Uterus (tissue), 4 donors: ENCODE results near the gene SH3RF3. TPM values are rescaled to one million over a fixed set of nuclear protein-coding genes. Genes with fewer than 3 reads are reported as not detected.

Experiments used
- DNase-seq, 2 donors: peaks; one replicate each; pipeline ENCODE4 v3.0.0-alpha.2; 2019 to 2020
- H3K27ac ChIP-seq, 2 donors: fragments of 200-600 bp; sonication (generic); 1 replicate in 1 of 2; 2 replicates in 1 of 2; pipeline ENCODE4 v1.5.1; 2016 to 2018
- H3K27me3 ChIP-seq, 2 donors: fragments of 200-600 bp; sonication (generic); one replicate each; pipeline ENCODE4 v1.5.1; 2018 to 2019; ENCODE audit warnings: control low read depth in 1 of 2
- H3K36me3 ChIP-seq, 2 donors: fragments of 200-600 bp; sonication (generic); one replicate each; pipeline ENCODE4 v1.5.1; 2019; ENCODE audit warnings: control low read depth in 1 of 2
- H3K4me1 ChIP-seq, 2 donors: fragments of 200-600 bp; sonication (generic); one replicate each; pipeline ENCODE4 v1.5.1; 2018 to 2019; ENCODE audit warnings: control low read depth in 1 of 2
- H3K4me3 ChIP-seq, 2 donors: fragments of 200-600 bp; sonication (generic); 1 replicate in 1 of 2; 2 replicates in 1 of 2; pipeline ENCODE4 v1.5.1; 2018 to 2019; ENCODE audit warnings: mild to moderate bottlenecking in 1 of 2
- H3K9me3 ChIP-seq, 2 donors: fragments of 200-600 bp; sonication (generic); one replicate each; pipeline ENCODE4 v1.5.1; 2019; ENCODE audit warnings: control low read depth in 1 of 2
- POLR2A ChIP-seq, 2 donors: fragments of 450-650 bp; IDR thresholded peaks; one replicate each; pipeline ENCODE4 v1.6.1; 2016; ENCODE audit warnings: antibody characterized with exemption in 2 of 2, mild to moderate bottlenecking in 1 of 2, moderate library complexity in 1 of 2
- intact Hi-C: fragments of 100-400 bp; cut with DNase I; formaldehyde crosslinking; loops from one replicate; pipeline ENCODE4 v1.15.1; 2023; ENCODE audit warnings: low total_unique reads
- total RNA-seq, 4 donors: library from RNA; depleted of rRNA in 3 of 4; stranded (reverse); fragments of >200 nt in 3 of 4; gene quantifications; one replicate each; pipeline versions ENCODE4 v1.1.0 to v1.2.4, GENCODE V29; 2014 to 2023
- TF ChIP-seq, protein P1 (sequence below), 4 experiments: fragments of 200-600 bp in 2 of 4; fragments of 450-650 bp in 2 of 4; sonication (generic) in 2 of 4; IDR thresholded peaks; one replicate each; pipeline ENCODE4 v1.5.1; 2016 to 2019; ENCODE audit warnings: antibody characterized with exemption in 4 of 4, mild to moderate bottlenecking in 2 of 4, moderate library complexity in 1 of 4
- donor health status: DM: yes; HTN: yes; CAD: no.

The SH3RF3 gene
- total RNA-seq, 4 donors from 2014 or later = 5.1 to 10.2 (median 8.7) TPM; not detected in 1

DNA sequence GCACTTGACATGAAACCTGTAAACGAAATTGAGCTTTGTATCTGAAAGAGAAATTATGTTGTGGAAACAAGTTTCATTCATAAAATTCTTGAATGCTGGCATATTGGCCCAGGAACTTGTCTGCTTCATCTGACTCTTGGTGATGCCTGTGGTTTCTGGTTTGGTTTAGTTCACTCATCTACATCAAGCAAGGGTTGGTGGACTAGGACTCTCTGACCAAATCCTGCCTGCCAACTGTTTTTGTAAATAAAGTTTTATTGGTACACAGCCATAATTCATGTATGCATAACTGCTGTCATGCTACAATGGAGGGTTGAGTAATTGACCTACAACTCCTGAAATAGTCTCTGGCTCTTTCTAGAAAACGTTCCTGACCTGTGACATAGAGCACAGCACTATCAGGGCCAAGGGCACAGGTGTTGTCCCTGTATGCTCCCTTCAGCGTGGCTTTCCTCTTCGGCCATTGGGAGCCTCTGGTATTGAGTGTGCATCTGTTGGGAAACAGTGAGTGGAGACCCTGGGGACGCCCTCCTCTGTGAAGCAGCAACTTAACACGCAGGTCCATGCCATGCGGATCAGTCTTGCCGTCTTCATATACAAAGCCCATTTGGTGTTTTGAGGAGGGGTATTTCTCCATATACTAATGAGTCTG lies 226.3 kb downstream of the SH3RF3 start:
- Histone ChIP-seq H3K4me1 (peaks cover 0 to 9% of the 10 kb centered on the region in 2 donors), H3K9me3 (no peaks in the 10 kb centered on the region), H3K27me3 (no peaks in the 10 kb centered on the region), H3K4me3 (no peak overlapping the region), H3K36me3 (no peaks in the 10 kb centered on the region), H3K27ac (no peak overlapping the region)
- DNase-seq = peak in 1 of 2 donors; percentile 2
- intact Hi-C loops = no loop called here
- no peak for TF ChIP-seq POLR2A (IDR thresholded peaks at IDR 0.05)
- TF ChIP-seq, protein P1, sequence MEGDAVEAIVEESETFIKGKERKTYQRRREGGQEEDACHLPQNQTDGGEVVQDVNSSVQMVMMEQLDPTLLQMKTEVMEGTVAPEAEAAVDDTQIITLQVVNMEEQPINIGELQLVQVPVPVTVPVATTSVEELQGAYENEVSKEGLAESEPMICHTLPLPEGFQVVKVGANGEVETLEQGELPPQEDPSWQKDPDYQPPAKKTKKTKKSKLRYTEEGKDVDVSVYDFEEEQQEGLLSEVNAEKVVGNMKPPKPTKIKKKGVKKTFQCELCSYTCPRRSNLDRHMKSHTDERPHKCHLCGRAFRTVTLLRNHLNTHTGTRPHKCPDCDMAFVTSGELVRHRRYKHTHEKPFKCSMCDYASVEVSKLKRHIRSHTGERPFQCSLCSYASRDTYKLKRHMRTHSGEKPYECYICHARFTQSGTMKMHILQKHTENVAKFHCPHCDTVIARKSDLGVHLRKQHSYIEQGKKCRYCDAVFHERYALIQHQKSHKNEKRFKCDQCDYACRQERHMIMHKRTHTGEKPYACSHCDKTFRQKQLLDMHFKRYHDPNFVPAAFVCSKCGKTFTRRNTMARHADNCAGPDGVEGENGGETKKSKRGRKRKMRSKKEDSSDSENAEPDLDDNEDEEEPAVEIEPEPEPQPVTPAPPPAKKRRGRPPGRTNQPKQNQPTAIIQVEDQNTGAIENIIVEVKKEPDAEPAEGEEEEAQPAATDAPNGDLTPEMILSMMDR (IDR thresholded peaks at IDR 0.05) = no peak

DNA sequence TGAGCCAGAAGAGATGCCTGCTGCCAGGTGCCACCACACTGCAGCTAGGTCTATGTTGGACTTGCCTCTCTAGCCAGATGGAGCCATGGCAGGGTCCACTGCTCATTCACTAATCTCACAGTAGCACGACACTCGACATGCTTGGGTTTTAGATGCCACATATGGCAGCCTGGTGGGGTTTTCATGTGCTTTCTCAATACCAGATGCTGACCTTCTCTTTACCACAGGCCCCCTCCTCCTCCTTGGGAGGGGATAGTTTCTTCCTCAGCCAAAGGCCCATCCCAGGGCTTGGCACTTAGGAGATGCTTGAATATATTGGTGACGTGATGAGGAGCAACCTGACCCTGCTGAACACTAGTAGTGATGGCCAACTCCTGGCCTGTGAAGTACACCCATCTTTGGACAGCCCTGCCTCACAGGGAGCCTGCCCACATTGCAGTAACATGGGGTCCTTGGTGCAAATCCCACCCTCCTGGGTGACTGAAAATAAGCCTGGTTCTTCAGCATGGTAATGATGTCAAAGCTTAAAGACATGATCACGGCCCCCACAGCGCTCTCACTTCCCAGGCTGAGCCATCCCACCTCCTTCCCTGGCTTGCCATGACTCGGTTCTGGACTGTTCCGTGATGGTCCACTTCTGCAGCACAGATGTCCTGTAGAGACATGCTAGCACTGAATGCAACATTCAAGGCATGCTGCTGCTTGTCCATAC lies 227.5 kb downstream of the SH3RF3 start:
- TF ChIP-seq POLR2A (IDR thresholded peaks at IDR 0.05) = no peak
- TF ChIP-seq, protein P1 (IDR thresholded peaks at IDR 0.05) = no peak
- Histone ChIP-seq H3K4me1 (no peaks in the 10 kb centered on the region), H3K9me3 (no peaks in the 10 kb centered on the region), H3K27ac (no peak overlapping the region), H3K36me3 (no peaks in the 10 kb centered on the region), H3K4me3 (no peak overlapping the region), H3K27me3 (no peaks in the 10 kb centered on the region)
- intact Hi-C loops = no loop called here
- peak in 1 of 2 donors; percentile 2 for DNase-seq

DNA sequence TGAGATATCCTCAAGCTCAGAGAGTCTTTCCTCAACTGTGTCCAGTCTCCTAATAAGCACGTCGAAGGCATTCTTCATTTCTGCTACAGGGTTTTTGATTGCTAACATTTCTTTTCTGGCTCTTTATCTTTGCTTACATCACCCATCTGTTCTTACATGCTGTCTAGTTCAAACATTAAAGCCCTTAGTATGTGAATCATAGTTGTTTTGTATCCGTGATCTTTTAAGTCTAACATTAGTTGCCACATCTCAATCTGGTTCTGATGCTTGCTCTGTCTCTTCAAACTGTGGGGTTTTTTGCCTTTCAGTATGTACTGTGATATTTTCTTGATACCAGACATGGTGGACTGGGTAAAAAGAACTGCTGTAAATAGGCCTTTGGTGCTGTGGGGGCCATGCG lies 235.2 kb downstream of the SH3RF3 start:
- TF ChIP-seq, protein P1 (IDR thresholded peaks at IDR 0.05) = no peak
- no peak for TF ChIP-seq POLR2A (IDR thresholded peaks at IDR 0.05)
- no peak for DNase-seq
- intact Hi-C loops = no loop called here
- Histone ChIP-seq H3K27ac (no peak overlapping the region), H3K36me3 (no peaks in the 10 kb centered on the region), H3K9me3 (no peaks in the 10 kb centered on the region), H3K4me3 (no peak overlapping the region), H3K4me1 (no peaks in the 10 kb centered on the region), H3K27me3 (no peaks in the 10 kb centered on the region)

DNA sequence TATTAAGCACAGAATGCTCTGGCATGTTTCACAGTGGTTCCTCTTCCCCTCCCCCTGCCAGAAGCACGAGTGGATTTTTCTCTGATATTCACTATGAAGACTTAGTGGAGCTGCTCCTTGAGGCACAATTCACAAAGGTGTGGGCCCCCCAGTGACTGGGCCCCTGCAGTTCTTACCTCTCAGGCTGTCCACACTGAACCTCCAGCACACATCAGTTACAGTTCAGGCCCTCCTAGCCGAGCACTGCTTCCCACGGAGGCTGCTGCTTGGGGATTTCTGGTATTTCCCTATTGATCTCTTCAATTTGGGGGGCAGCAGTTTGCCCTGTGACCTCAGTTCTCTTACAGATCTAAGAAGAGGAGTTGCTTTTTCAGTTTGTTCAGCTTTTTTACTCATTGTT lies 236.1 kb downstream of the SH3RF3 start:
- H3K27ac ChIP-seq = no peak overlapping the region
- TF ChIP-seq POLR2A (IDR thresholded peaks at IDR 0.05) = no peak
- TF ChIP-seq, protein P1 (IDR thresholded peaks at IDR 0.05) = no peak
- intact Hi-C loops = no loop called here
- no peaks in the 10 kb centered on the region for H3K36me3 ChIP-seq
- no peaks in the 10 kb centered on the region for H3K4me1 ChIP-seq
- no peaks in the 10 kb centered on the region for H3K27me3 ChIP-seq
- H3K4me3 ChIP-seq = no peak overlapping the region
- H3K9me3 ChIP-seq = no peaks in the 10 kb centered on the region
- DNase-seq = no peak

DNA sequence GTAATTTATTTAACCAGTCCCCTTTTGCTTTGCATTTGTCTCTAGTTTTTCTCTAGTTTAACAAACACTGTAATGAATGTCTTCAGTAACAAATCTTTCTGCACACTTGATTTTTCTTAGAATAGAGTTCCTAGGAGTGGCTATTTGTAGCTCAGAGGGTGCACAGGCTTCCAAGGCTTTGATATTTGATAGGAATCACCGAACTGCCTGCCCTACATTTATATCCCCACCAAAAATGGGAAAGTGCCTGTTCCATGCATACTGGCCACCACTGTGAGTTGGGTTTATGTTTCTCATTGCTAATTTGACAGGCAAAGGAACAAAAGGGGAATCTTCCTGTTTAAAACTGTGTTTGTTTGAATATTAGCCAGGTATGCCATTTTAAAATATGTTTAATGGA lies 238.7 kb downstream of the SH3RF3 start:
- no peaks in the 10 kb centered on the region for H3K27me3 ChIP-seq
- DNase-seq = no peak
- no peaks in the 10 kb centered on the region for H3K9me3 ChIP-seq
- no peak overlapping the region for H3K4me3 ChIP-seq
- intact Hi-C loops = no loop called here
- no peaks in the 10 kb centered on the region for H3K36me3 ChIP-seq
- TF ChIP-seq, protein P1 (IDR thresholded peaks at IDR 0.05) = no peak
- no peak for TF ChIP-seq POLR2A (IDR thresholded peaks at IDR 0.05)
- H3K4me1 ChIP-seq = no peaks in the 10 kb centered on the region
- H3K27ac ChIP-seq = no peak overlapping the region
